Activated CD4-positive, alpha-beta memory T cell treated with anti-CD3 and anti-CD28 coated beads for 36 hours (primary cell): ENCODE data around the gene STK31. TPM values are rescaled to one million over a fixed set of nuclear protein-coding genes. Genes with fewer than 3 reads are reported as not detected.

Experiments used
- CTCF ChIA-PET: fragments of 350-600 bp; sonication (Branson Sonifier 250); formaldehyde crosslinking; loops from one replicate; lab custom pipeline; 2021; ENCODE audit warnings: antibody characterized with exemption, inconsistent platforms; lab: Charles Lee
- POLR2A ChIA-PET: fragments of 350-600 bp; sonication (Branson Sonifier 250); formaldehyde crosslinking; loops from one replicate; lab custom pipeline; 2021; ENCODE audit warnings: antibody characterized with exemption; lab: Charles Lee
- DNase-seq: peaks from one replicate; pipeline ENCODE4 v3.0.0-alpha.2; 2020
- H3K27ac Mint-ChIP-seq: one replicate; pipeline ENCODE4 v1.8.0; 2021; ENCODE audit warnings: mixed read lengths
- H3K27me3 Mint-ChIP-seq: one replicate; pipeline ENCODE4 v1.8.0; 2021; ENCODE audit warnings: mixed read lengths
- H3K36me3 Mint-ChIP-seq: one replicate; pipeline ENCODE4 v1.8.0; 2021; ENCODE audit warnings: mixed read lengths
- H3K4me1 Mint-ChIP-seq: one replicate; pipeline ENCODE4 v1.8.0; 2021; ENCODE audit warnings: low read depth, mixed read lengths
- H3K4me3 Mint-ChIP-seq: one replicate; pipeline ENCODE4 v1.8.0; 2021; ENCODE audit warnings: mild to moderate bottlenecking, mixed read lengths
- H3K9me3 Mint-ChIP-seq: one replicate; pipeline ENCODE4 v1.8.0; 2021; ENCODE audit warnings: mixed read lengths
- intact Hi-C: fragments of 100-400 bp; cut with micrococcal nuclease; formaldehyde crosslinking; loops from one replicate; pipeline ENCODE4 v1.15.1; 2023
- total RNA-seq, 2 experiments: library from RNA; stranded (reverse); gene quantifications; one replicate each; pipeline ENCODE4 v1.2.3, GENCODE V29; 2021

STK31 gene
- total RNA-seq, 2 experiments from 2014 or later: not detected

DNA sequence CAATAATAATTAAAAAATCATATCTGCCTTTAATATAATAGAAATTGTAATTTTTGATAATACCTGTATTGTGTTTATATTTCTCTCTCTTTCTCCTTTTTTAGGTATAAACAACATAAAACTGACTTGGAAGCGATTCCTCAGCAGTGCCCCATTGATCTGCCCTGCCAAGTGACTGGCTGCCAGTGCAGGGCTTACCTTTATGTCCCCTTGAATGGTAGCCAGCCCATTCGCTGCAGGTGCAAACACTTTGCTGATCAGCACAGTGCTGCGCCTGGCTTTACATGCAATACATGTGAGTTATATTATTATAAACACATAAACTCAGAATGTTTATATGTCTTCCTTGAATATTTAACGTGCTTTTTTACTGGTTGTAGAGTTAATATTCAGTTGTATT is 20.9 kb upstream of the STK31 start:
- no peak overlapping the region for H3K4me3 Mint-ChIP-seq
- H3K4me1 Mint-ChIP-seq: peaks cover 2% of the 10 kb centered on the region
- intact Hi-C loops: loop anchor here (10.0 kb wide), 1 partner anchor 886 kb away; the partner anchor contains the start of gene PALS2
- H3K27me3 Mint-ChIP-seq: no peaks in the 10 kb centered on the region
- POLR2A ChIA-PET: no interaction called here
- H3K27ac Mint-ChIP-seq: no peak overlapping the region
- no peaks in the 10 kb centered on the region for H3K9me3 Mint-ChIP-seq
- no peak for DNase-seq
- CTCF ChIA-PET: interaction anchor here (2.1 kb wide), 1 partner anchor 8 kb away, joined by 7 read pairs; no protein-coding TSS in a partner anchor
- peaks cover 15% of the 10 kb centered on the region for H3K36me3 Mint-ChIP-seq

DNA sequence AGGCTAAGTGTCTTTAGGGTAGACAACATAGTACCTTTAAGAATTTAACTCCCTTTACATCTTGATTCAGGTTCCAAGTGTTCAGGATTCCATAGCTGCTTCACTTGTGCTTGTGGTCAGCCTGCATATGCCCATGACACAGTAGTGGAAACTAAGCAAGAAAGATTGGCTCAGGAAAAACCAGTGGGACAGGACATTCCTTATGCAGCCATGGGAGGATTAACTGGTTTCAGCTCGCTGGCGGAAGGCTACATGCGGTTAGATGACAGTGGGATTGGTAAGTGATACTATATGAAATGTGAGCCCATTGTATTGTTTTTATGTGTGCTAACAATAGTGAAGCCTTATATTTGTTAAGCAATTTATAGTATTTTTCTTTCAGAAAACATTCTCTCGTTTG is 18.7 kb upstream of the STK31 start:
- CTCF ChIA-PET: interaction anchor here (1.2 to 1.9 kb wide), 2 partner anchors 18 to 145 kb away, joined by 3 to 4 read pairs; no protein-coding TSS in a partner anchor

DNA sequence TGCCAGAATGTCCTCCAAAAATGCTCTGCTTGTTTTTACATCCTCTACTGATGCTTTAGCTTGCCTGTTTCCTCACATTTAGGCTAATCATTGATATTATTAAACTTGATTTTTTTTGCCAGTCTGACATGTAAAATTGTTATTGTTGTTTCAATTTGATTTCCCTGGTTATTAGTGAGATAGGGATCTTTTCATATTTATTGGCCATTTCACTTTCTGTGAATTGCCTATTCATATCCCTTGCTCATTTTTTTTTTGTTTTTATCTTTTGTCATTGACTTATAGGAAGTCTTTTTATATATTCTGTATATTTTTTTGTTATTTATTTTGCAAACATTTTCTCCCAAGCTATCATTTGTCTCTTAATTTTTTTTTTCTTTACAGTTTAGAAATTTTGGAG is 16.8 kb upstream of the STK31 start:
- Mint-ChIP-seq H3K27me3 (no peaks in the 10 kb centered on the region), H3K36me3 (peaks cover 16% of the 10 kb centered on the region), H3K4me3 (no peak overlapping the region), H3K9me3 (no peaks in the 10 kb centered on the region), H3K27ac (no peak overlapping the region), H3K4me1 (no peaks in the 10 kb centered on the region)
- no peak for DNase-seq
- POLR2A ChIA-PET: no interaction called here
- CTCF ChIA-PET: interaction anchor here (1.0 to 1.9 kb wide), 3 partner anchors 13 to 147 kb away, joined by 3 to 4 read pairs (median 4); partner anchors contain the start of gene FAM221A
- intact Hi-C loops: no loop called here

More for the DNA sequence above, 18.7 kb upstream of the STK31 start:
- Mint-ChIP-seq H3K36me3 (peaks cover 17% of the 10 kb centered on the region), H3K27me3 (no peaks in the 10 kb centered on the region), H3K9me3 (no peaks in the 10 kb centered on the region), H3K4me3 (no peak overlapping the region), H3K27ac (no peak overlapping the region), H3K4me1 (no peaks in the 10 kb centered on the region)
- POLR2A ChIA-PET: no interaction called here
- no peak for DNase-seq
- intact Hi-C loops: no loop called here

DNA sequence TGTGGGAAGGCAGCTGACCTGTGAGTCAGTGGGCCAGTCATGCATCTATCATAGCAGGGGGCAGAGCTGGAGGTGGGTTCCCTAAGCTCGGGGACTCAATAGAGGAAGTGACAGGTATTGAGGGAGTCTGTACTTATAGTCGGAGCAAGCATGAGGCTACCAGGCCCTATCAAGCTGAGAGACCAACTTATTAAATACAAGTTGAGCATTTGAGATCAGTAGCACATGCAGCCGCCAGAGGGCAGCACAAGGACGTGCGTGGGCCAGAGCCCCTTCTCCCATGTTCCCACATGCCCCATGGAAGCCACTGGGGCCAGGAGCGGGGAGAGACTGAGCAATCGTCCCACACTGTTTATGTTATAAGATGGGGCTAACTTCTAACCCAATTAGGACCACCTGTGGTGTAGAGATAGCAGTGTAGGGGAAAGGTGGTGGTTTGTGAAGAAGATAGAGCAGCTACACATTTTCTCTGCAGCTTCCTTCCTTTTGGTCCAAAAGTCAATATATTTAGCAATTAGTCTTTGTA is 13.0 kb upstream of the STK31 start:
- Mint-ChIP-seq H3K27me3 (no peaks in the 10 kb centered on the region), H3K9me3 (no peaks in the 10 kb centered on the region), H3K4me1 (no peaks in the 10 kb centered on the region), H3K4me3 (no peak overlapping the region), H3K27ac (no peak overlapping the region), H3K36me3 (peaks cover 17% of the 10 kb centered on the region)
- intact Hi-C loops: loop anchor here (1.0 kb wide), 1 partner anchor 150 kb away; no protein-coding TSS in a partner anchor
- CTCF ChIA-PET: interaction anchor here (0.6 to 4.0 kb wide), 32 partner anchors 9 to 969 kb away, joined by 3 to 48 read pairs (median 4); partner anchors contain the start of genes FAM221A and STK31
- peak; percentile 70 for DNase-seq
- POLR2A ChIA-PET: no interaction called here

DNA sequence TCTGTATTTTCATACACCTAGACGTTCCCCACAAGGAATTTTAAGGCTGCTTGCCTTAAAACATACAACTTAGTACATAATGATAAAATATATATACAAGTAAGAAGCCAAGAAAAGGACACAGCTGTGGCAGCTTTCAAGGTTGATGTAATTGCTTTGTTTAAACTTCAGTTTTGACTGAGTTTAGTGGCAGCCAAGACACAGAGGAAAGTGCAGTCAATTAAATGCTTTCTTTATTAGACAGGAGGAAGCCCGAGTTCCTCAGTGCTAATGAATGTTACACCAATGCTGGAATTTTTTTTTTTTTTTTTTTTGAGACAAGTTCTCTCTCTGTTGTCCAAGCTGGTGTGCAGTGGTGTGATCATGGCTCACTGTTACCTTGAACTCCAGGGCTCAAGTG is 11.2 kb upstream of the STK31 start:
- H3K9me3 Mint-ChIP-seq: no peaks in the 10 kb centered on the region
- intact Hi-C loops: no loop called here
- H3K4me3 Mint-ChIP-seq: no peak overlapping the region
- H3K4me1 Mint-ChIP-seq: no peaks in the 10 kb centered on the region
- H3K36me3 Mint-ChIP-seq: peaks cover 20% of the 10 kb centered on the region
- no peaks in the 10 kb centered on the region for H3K27me3 Mint-ChIP-seq
- POLR2A ChIA-PET: no interaction called here
- CTCF ChIA-PET: interaction anchor here (0.6 to 2.9 kb wide), 9 partner anchors 10 to 152 kb away, joined by 3 to 16 read pairs (median 3); partner anchors contain the start of gene STK31
- H3K27ac Mint-ChIP-seq: no peak overlapping the region
- DNase-seq: no peak

DNA sequence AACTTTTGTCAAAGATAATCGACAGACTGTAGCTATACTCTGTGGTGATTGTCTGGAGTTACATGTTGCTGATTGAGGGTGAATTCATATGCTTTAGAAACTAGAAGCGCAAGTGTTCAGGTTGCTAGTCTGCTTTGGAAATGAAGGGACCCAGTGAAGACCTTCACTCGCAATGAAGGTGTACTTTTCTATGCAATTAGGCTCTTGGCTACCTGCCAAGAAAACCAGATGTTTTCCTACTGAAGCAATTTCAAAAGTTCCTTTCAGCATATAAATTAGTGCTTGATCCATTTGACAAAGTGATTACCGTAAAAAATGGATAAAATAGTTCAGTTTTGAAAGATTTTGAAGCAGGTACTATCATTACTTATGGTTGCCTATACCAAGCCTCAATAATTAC is 10.0 kb upstream of the STK31 start:
- no peaks in the 10 kb centered on the region for H3K4me1 Mint-ChIP-seq
- CTCF ChIA-PET: interaction anchor here (2.7 kb wide), 1 partner anchor 130 kb away, joined by 16 read pairs; no protein-coding TSS in a partner anchor
- H3K4me3 Mint-ChIP-seq: no peak overlapping the region
- H3K9me3 Mint-ChIP-seq: peaks cover 10% of the 10 kb centered on the region
- no peak overlapping the region for H3K27ac Mint-ChIP-seq
- intact Hi-C loops: no loop called here
- POLR2A ChIA-PET: no interaction called here
- H3K36me3 Mint-ChIP-seq: peaks cover 26% of the 10 kb centered on the region
- no peaks in the 10 kb centered on the region for H3K27me3 Mint-ChIP-seq
- DNase-seq: no peak

DNA sequence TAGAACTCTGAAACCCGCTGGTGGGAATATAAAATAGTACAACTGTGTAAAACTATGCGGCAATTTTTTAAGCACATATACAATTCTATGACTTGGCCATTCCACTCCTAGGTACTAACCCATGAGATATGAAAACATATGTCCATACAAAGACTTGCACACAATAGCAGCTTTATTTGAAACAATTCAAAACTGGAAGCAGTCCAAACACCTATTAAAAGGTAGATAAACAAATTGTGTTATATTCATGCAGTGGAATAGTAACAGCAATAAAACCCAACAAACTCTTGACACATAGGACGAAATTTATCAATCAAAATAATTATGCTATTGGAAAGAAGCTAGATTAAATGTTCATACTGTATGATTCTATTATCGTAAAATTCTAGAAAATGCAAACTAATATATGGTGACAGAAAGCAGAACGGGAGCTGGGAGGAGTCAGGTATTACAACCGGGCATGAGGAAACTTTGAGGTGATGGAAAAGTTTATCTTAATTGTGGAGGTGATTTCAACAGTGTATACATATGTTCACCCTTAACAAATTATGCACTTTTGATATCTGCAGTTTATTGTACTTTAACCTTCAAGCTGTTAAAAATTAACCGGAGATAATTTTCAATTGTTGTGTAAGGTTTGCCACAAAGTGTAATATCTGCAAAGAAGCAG is 803 bp upstream of the STK31 start:
- POLR2A ChIA-PET: no interaction called here
- intact Hi-C loops: no loop called here
- H3K9me3 Mint-ChIP-seq: peaks cover 22% of the 10 kb centered on the region

DNA sequence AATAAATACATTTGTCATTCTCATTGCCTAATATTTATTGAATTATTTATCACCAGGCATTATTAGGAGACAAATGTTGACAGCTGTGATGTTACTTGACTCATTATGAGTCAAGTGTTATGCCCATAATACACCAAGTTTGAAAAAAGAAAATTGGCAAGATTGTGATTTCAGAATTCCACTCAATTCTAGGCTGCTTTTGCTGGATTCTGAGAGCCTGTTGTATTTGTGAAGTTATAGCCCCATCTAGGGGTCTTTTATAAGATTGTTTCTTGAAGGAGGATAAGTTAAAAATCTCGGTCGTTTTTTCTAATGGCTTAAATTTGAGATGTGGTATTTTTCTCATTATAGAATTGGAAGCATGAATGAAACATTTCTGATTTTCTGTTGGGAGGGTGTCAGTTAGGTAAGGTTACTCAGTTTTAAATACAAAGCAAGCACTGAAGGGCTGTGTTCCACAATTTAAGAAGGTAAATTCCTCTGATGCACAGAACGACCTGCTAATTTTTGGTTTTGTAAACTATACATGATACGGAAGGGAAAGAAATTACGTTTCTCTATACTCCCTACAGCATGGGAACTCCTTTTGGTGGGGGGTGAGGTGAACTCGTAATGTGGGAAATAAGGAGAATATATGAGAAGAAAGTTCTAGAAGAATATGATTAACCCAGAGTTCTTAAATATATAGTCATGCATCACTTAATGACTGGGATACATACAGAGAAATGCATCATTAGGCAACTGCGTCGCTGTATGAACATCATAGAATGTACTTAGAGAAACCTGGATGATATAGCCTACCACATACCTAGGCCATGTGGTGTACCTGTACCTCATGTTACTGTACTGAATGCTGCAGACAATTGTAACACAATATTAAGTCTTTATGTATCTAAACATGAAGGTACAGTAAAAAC is 2.6 kb downstream of the STK31 start:
- no peak for DNase-seq
- H3K4me1 Mint-ChIP-seq: no peaks in the 10 kb centered on the region
- no peak overlapping the region for H3K4me3 Mint-ChIP-seq
- POLR2A ChIA-PET: no interaction called here
- intact Hi-C loops: loop anchor here (1.0 to 5.0 kb wide), 3 partner anchors 142 to 440 kb away; no protein-coding TSS in a partner anchor
- peaks cover 2% of the 10 kb centered on the region for H3K27me3 Mint-ChIP-seq
- CTCF ChIA-PET: interaction anchor here (0.5 to 9.6 kb wide), 18 partner anchors 14 to 440 kb away, joined by 3 to 135 read pairs (median 4); no protein-coding TSS in a partner anchor
- peak overlapping the region; percentile 5 for H3K27ac Mint-ChIP-seq
- no peaks in the 10 kb centered on the region for H3K36me3 Mint-ChIP-seq
- H3K9me3 Mint-ChIP-seq: no peaks in the 10 kb centered on the region

More for the DNA sequence above, 803 bp upstream of the STK31 start:
- Mint-ChIP-seq H3K27ac (no peak overlapping the region), H3K4me3 (no peak overlapping the region), H3K4me1 (no peaks in the 10 kb centered on the region), H3K27me3 (peaks cover 2% of the 10 kb centered on the region), H3K36me3 (peaks cover 23% of the 10 kb centered on the region)
- DNase-seq: no peak
- CTCF ChIA-PET: interaction anchor here (0.9 to 9.6 kb wide), 6 partner anchors 12 to 436 kb away, joined by 3 to 135 read pairs (median 9); no protein-coding TSS in a partner anchor

DNA sequence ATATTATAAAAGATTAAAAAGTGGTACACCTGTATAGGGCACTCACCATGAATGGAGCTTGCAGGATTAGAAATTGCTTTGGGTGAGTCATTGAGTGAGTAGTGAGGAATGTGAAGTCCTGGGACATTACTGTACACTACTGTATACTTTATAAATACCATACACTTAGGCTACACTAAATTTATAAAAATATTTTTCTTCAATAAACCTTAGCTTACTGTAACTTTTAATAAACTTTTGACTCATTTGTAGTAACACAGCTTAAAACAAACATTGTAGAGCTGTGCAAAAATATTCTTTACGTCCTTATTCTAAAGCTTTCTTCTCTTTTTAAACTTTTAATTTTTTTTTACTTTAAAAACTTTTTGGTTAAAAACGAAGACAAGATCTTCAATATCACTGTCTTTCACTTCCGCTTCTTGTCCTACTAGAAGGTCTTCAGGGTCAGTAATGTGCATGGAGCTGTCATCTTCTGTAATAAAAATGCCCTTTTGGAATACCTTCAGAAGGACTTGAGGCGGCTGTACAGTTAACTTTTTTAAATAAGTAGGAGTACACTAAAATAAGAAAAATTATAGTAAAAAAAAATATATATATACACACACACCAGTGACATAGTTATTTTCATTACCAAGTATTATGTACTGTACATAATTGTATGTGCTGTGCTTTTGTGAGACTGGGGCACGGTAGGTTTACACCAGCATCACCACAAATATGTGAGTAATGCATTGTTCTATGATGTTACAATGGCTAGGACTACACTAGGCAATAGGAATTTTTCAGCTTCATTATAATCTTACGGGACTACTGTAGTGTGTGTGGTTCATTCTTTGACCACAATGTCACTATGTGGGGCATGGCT is 3.5 kb downstream of the STK31 start:
- no peak overlapping the region for H3K4me3 Mint-ChIP-seq
- POLR2A ChIA-PET: no interaction called here
- no peak for DNase-seq
- H3K27me3 Mint-ChIP-seq: peaks cover 2% of the 10 kb centered on the region
- CTCF ChIA-PET: interaction anchor here (0.7 to 9.6 kb wide), 10 partner anchors 17 to 1074 kb away, joined by 3 to 135 read pairs (median 3); no protein-coding TSS in a partner anchor
- no peaks in the 10 kb centered on the region for H3K36me3 Mint-ChIP-seq
- intact Hi-C loops: loop anchor here (5.0 kb wide), 1 partner anchor 441 kb away; no protein-coding TSS in a partner anchor
- H3K9me3 Mint-ChIP-seq: no peaks in the 10 kb centered on the region
- H3K27ac Mint-ChIP-seq: no peak overlapping the region
- H3K4me1 Mint-ChIP-seq: no peaks in the 10 kb centered on the region

DNA sequence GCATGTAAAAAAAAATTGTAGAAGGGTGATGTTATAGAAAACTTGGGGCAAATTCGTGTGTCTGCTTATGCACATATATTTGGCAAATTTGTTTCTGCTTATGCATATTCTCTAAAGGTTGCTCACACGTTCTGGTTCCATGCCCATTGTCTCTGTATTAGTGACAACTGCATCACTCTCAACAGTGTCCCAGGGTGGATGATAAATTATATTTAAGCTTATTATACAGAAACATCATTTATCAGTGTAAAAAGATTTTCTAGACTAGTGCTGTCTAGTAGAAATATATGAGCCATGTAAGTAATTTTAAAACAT is 4.1 kb downstream of the STK31 start:
- H3K27ac Mint-ChIP-seq: no peak overlapping the region
- H3K27me3 Mint-ChIP-seq: peaks cover 2% of the 10 kb centered on the region
- POLR2A ChIA-PET: no interaction called here
- CTCF ChIA-PET: interaction anchor here (0.7 to 9.6 kb wide), 6 partner anchors 17 to 1074 kb away, joined by 3 to 135 read pairs (median 8); no protein-coding TSS in a partner anchor
- H3K9me3 Mint-ChIP-seq: no peaks in the 10 kb centered on the region
- no peak overlapping the region for H3K4me3 Mint-ChIP-seq
- no peaks in the 10 kb centered on the region for H3K4me1 Mint-ChIP-seq
- intact Hi-C loops: loop anchor here (5.0 kb wide), 1 partner anchor 442 kb away; no protein-coding TSS in a partner anchor
- DNase-seq: no peak
- no peaks in the 10 kb centered on the region for H3K36me3 Mint-ChIP-seq

DNA sequence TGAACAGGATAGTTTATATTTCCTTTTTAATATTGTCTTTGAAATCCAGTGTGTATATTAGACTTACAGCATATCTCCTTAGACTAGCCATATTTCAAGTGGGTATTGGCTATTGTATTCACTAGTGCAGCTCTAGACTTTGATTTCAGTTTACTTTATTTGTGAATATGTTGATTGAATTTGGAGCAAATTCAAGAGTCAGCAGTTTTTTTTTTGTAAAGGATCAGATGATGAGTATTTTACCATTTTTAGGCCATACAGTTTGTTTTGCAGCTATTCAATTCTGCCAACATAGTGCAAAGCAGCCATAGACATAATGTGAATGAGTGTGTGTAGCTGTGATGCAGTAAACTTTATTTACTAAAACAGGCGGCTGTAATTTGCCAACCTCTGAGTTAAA is 4.6 kb downstream of the STK31 start:
- intact Hi-C loops: loop anchor here (5.0 kb wide), 1 partner anchor 442 kb away; no protein-coding TSS in a partner anchor
- no peaks in the 10 kb centered on the region for H3K9me3 Mint-ChIP-seq
- POLR2A ChIA-PET: no interaction called here
- H3K4me1 Mint-ChIP-seq: no peaks in the 10 kb centered on the region
- no peak overlapping the region for H3K27ac Mint-ChIP-seq
- DNase-seq: no peak
- H3K4me3 Mint-ChIP-seq: no peak overlapping the region
- CTCF ChIA-PET: interaction anchor here (0.7 to 9.6 kb wide), 7 partner anchors 18 to 1075 kb away, joined by 3 to 135 read pairs (median 3); no protein-coding TSS in a partner anchor
- H3K36me3 Mint-ChIP-seq: no peaks in the 10 kb centered on the region
- H3K27me3 Mint-ChIP-seq: peaks cover 2% of the 10 kb centered on the region
